HEK293T (cell line): Measurements from ENCODE around the gene TLE1.
A peak's percentile ranks its signal among the peaks of the same experiment; 100 is the strongest.

Experiments used
- CTCF ChIA-PET: fragments of 350-600 bp; formaldehyde crosslinking; extraction: SDS; loops from one replicate; lab custom pipeline; 2021; ENCODE audit warnings: antibody characterized with exemption, inconsistent platforms; lab: Yijun Ruan, JAX
- POLR2A ChIA-PET: fragments of 350-600 bp; formaldehyde crosslinking; extraction: SDS; loops from one replicate; lab custom pipeline; 2020; ENCODE audit warnings: antibody characterized with exemption, inconsistent platforms; lab: Yijun Ruan, JAX
- DNase-seq: peaks from one replicate; pipeline ENCODE4 v3.0.0; 2012; ENCODE audit warnings: mixed read lengths; ENCODE audit errors: extremely low spot score
- ARNT ChIP-seq: fragments of 450-650 bp; IDR thresholded peaks from 2 replicates; pipeline ENCODE4 v1.6.1; 2017; ENCODE audit warnings: mild to moderate bottlenecking
- BHLHE40 ChIP-seq: fragments of 450-650 bp; IDR thresholded peaks from 2 replicates; pipeline ENCODE4 v1.6.1; 2016; ENCODE audit warnings: mild to moderate bottlenecking, moderate library complexity, borderline replicate concordance
- CTBP1 ChIP-seq: fragments of 450-650 bp; IDR thresholded peaks from 2 replicates; pipeline ENCODE4 v1.6.1; 2016; ENCODE audit warnings: borderline replicate concordance
- ELF4 ChIP-seq: fragments of 450-650 bp; IDR thresholded peaks from 2 replicates; pipeline ENCODE4 v1.6.1; 2017; ENCODE audit warnings: antibody characterized with exemption
- FOXA1 ChIP-seq: fragments of 450-650 bp; IDR thresholded peaks from 2 replicates; pipeline ENCODE4 v1.6.1; 2016; ENCODE audit warnings: mild to moderate bottlenecking
- FOXK2 ChIP-seq: fragments of 450-650 bp; IDR thresholded peaks from 2 replicates; pipeline ENCODE4 v1.6.1; 2016; ENCODE audit warnings: mild to moderate bottlenecking
- FOXM1 ChIP-seq: fragments of 450-650 bp; IDR thresholded peaks from 2 replicates; pipeline ENCODE4 v1.6.1; 2017; ENCODE audit warnings: mild to moderate bottlenecking, borderline replicate concordance
- HDGF ChIP-seq: fragments of 450-650 bp; IDR thresholded peaks from 2 replicates; pipeline ENCODE4 v1.6.1; 2017; ENCODE audit warnings: antibody characterized with exemption, borderline replicate concordance
- L3MBTL2 ChIP-seq: fragments of 450-650 bp; conservative IDR thresholded peaks from 2 replicates; pipeline ENCODE4 v1.6.1; 2016; ENCODE audit warnings: mild to moderate bottlenecking
- LEF1 ChIP-seq: fragments of 450-650 bp; IDR thresholded peaks from 2 replicates; pipeline ENCODE4 v1.6.1; 2017; ENCODE audit warnings: mild to moderate bottlenecking, borderline replicate concordance
- NFRKB ChIP-seq: fragments of 450-650 bp; IDR thresholded peaks from 2 replicates; pipeline ENCODE4 v1.6.1; 2016; ENCODE audit warnings: mild to moderate bottlenecking, moderate library complexity
- PKNOX1 ChIP-seq: fragments of 450-650 bp; IDR thresholded peaks from 2 replicates; pipeline ENCODE4 v1.6.1; 2016
- SP1 ChIP-seq: fragments of 450-650 bp; IDR thresholded peaks from 2 replicates; pipeline ENCODE4 v1.6.1; 2017
- SUZ12 ChIP-seq: fragments of 450-650 bp; IDR thresholded peaks from 2 replicates; pipeline ENCODE4 v1.6.1; 2016; ENCODE audit warnings: mild to moderate bottlenecking
- TARDBP ChIP-seq: fragments of 450-650 bp; IDR thresholded peaks from 2 replicates; pipeline ENCODE4 v1.6.1; 2016
- ZNF384 ChIP-seq: fragments of 450-650 bp; IDR thresholded peaks from 2 replicates; pipeline ENCODE4 v1.6.1; 2016

Gene TLE1

DNA sequence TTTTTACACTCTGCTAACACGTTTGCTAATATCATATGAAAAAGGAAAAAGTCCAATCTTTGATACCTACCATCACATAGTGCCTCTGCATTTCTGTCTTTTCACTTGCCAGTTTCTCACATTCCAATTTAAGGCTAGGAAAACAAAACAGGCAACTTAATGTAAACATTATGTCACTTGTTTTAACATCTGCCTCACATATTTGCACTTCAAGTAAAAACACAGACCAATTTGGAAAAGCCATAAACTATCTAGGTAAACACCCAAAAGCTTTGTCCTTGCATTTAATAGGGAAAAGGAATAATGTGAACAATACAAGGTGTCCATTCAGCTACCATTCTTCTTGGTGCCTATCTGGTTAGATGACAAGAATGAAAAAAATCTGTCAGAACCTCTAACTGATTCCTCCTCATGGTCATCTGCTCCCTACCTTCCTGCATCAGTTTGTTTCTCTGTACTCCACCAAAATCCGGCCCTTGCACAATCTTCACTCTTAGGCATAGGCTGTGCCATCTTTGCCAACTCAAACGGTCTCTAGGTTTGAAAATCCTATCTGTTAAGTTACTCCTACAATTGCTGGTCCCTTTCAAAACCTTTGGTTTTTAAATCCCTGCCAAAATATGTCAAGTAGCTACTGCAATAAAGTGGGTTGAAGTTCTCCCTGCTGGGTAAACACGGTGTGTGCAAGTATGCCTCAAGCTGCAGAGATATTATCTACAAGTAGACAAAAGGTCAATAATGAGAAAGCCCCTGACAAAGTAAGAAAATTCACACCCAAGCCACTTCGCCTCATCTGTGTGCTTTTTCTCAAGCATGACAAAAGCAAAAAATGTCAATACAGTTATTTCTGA is 3.4 kb downstream of the TLE1 start:
- CTCF ChIA-PET: no interaction called here
- POLR2A ChIA-PET: interaction anchor here (0.6 to 1.1 kb wide), 2 partner anchors 70 to 289 kb away, joined by 3 read pairs; no protein-coding TSS in a partner anchor
- no peak for TF ChIP-seq L3MBTL2
- TF ChIP-seq ARNT: no peak
- no peak for TF ChIP-seq ZNF384
- TF ChIP-seq SP1: no peak
- no peak for TF ChIP-seq FOXA1
- TF ChIP-seq CTBP1: peak; percentile 67; the same call in 1 of the 2 replicates
- no peak for DNase-seq

- DNase-seq: no peak
Measured at GRCh38 chr9:81684635-81685034, 4.7 kb downstream of the TLE1 start.

DNA sequence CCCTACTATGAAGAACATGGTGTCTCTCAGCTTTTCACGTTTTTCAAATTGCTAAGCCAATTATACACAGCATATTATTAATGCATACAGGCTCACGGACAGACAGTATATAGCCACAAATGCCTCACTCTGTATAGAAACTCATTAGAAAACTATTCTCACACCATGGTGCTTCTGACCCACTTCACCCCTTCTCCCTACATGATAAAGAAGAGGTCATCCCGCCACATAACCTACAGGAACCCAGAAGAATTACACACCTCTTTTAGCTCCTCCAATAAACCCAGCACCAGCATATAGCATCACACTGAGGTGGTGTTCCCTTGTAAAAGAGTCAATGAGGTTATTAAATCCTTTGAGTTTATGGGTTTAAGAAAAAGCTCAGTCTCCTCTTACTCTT is 5.6 kb downstream of the TLE1 start:
- POLR2A ChIA-PET: no interaction called here
- TF ChIP-seq TARDBP: no peak
- TF ChIP-seq L3MBTL2: no peak
- no peak for TF ChIP-seq FOXK2
- no peak for TF ChIP-seq FOXM1
- TF ChIP-seq BHLHE40: no peak
- no peak for TF ChIP-seq ELF4
- TF ChIP-seq ARNT: no peak
- no peak for TF ChIP-seq FOXA1
- no peak for TF ChIP-seq PKNOX1

More at GRCh38 chr9:81684635-81685034, 4.7 kb downstream of the TLE1 start:
- CTCF ChIA-PET: interaction anchor here (0.6 kb wide), 1 partner anchor 1103 kb away, joined by 3 read pairs; no protein-coding TSS in a partner anchor
- POLR2A ChIA-PET: no interaction called here
- no peak for TF ChIP-seq TARDBP
- no peak for TF ChIP-seq FOXM1
- no peak for TF ChIP-seq LEF1
- TF ChIP-seq L3MBTL2: no peak
- TF ChIP-seq SP1: no peak
- TF ChIP-seq SUZ12: no peak
- TF ChIP-seq FOXK2: no peak
- TF ChIP-seq CTBP1: no peak
- TF ChIP-seq NFRKB: no peak
- TF ChIP-seq ARNT: no peak
- no peak for TF ChIP-seq PKNOX1
- TF ChIP-seq ZNF384: no peak
- no peak for TF ChIP-seq HDGF
- TF ChIP-seq BHLHE40: no peak
- no peak for TF ChIP-seq FOXA1
- no peak for TF ChIP-seq ELF4

DNA sequence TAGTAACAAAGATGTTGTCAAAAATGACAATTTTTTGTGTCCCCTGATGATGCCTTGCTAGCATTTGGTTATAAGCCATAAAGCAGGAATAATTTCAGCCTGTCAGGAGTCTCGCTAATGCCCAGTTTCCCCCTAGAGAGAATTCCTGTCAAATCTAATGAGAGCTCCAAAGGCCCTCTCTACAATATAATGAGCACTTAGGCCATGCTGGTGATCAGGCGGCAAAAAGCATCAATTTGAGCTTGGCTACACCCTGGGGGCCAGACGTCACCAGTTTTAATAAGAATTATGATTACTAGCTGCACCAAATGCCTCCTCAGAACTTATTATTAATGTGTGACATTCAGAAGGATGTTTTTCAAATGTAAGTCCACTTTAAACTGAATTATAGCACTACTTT is 6.1 kb downstream of the TLE1 start:
- TF ChIP-seq BHLHE40: no peak
- TF ChIP-seq NFRKB: no peak
- no peak for TF ChIP-seq ZNF384
- no peak for TF ChIP-seq ELF4
- TF ChIP-seq PKNOX1: no peak
- TF ChIP-seq HDGF: no peak
- TF ChIP-seq LEF1: no peak
- TF ChIP-seq TARDBP: no peak
- ChIA-PET POLR2A (no interaction called here), CTCF (interaction anchor here (1.1 kb wide), 1 partner anchor 924 kb away, joined by 5 read pairs; no protein-coding TSS in a partner anchor)
- DNase-seq: no peak

More for the DNA sequence above, 5.6 kb downstream of the TLE1 start:
- DNase-seq: no peak
- CTCF ChIA-PET: interaction anchor here (1.1 kb wide), 1 partner anchor 923 kb away, joined by 5 read pairs; no protein-coding TSS in a partner anchor

DNA sequence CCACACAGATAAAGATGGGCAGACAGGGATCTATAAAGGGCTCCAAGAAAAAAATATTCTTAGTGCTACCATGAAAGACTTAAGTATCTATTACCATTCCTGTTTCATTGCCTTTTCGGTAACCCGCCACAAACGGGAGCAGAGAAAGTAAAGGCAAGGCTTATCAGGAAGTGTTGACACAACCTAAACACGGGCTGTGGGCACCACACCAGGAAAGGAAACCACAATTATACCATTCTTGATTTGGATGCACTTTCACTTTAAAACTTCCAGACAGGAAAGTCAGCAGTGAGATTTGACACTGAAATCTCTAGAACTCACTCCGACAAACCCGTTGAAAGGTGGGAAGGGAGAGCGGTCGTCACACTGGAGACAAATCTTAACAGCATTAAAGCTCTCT is 6.5 kb downstream of the TLE1 start:
- POLR2A ChIA-PET: no interaction called here
- CTCF ChIA-PET: no interaction called here
- no peak for DNase-seq
- TF ChIP-seq SUZ12 (no peak), FOXA1 (no peak), PKNOX1 (no peak), ARNT (no peak), L3MBTL2 (no peak)

- CTCF ChIA-PET: no interaction called here
- DNase-seq: no peak
- POLR2A ChIA-PET: no interaction called here
- no peak for TF ChIP-seq LEF1
- no peak for TF ChIP-seq BHLHE40
- no peak for TF ChIP-seq FOXM1
- no peak for TF ChIP-seq ARNT
- no peak for TF ChIP-seq NFRKB
- no peak for TF ChIP-seq SP1
- TF ChIP-seq ZNF384: no peak
- no peak for TF ChIP-seq FOXA1
- TF ChIP-seq HDGF: no peak
- no peak for TF ChIP-seq PKNOX1
- no peak for TF ChIP-seq ELF4
- TF ChIP-seq TARDBP: no peak
Measured at GRCh38 chr9:81682177-81682576, 7.2 kb downstream of the TLE1 start.
